MM.1S (cell line): ENCODE data around the gene KIFAP3.
"Not testable (repeated sequence)": the region's sequence is repeated elsewhere in the genome, so short reads cannot be mapped to it uniquely, and the experiment has no call there.

Experiments
- DNase-seq: peaks from one replicate; pipeline ENCODE4 v3.0.0-alpha.2; 2015
- H2AFZ ChIP-seq: fragments of 300-600 bp; sonication (generic); 2 replicates; pipeline ENCODE4 v1.6.0; 2016; ENCODE audit warnings: antibody characterized with exemption, low read length
- H3F3A ChIP-seq: fragments of 300-600 bp; sonication (generic); 2 replicates; pipeline ENCODE4 v1.6.1; 2016; ENCODE audit warnings: mild to moderate bottlenecking, antibody characterized with exemption, low read length, moderate library complexity, mixed read lengths; ENCODE audit not compliant: insufficient read depth
- H3K27ac ChIP-seq: fragments of 300-600 bp; sonication (generic); 2 replicates; pipeline ENCODE4 v1.5.1; 2016; ENCODE audit warnings: mild to moderate bottlenecking, low read length
- H3K27me3 ChIP-seq: fragments of 300-600 bp; sonication (generic); replicated peaks from 2 replicates; pipeline ENCODE4 v1.6.0; 2016; ENCODE audit warnings: low read length; ENCODE audit not compliant: insufficient read depth
- H3K36me3 ChIP-seq: fragments of 300-600 bp; sonication (generic); replicated peaks from 2 replicates; pipeline ENCODE4 v1.6.1; 2016; ENCODE audit warnings: mild to moderate bottlenecking, low read length, mixed read lengths; ENCODE audit not compliant: insufficient read depth
- H3K4me1 ChIP-seq: fragments of 300-600 bp; sonication (generic); 2 replicates; pipeline ENCODE4 v1.6.1; 2016; ENCODE audit warnings: low read length, mixed read lengths
- H3K4me2 ChIP-seq: fragments of 300-600 bp; sonication (generic); 2 replicates; pipeline ENCODE4 v1.6.0; 2016; ENCODE audit warnings: low read depth, low read length
- H3K4me3 ChIP-seq: fragments of 300-600 bp; sonication (generic); 2 replicates; pipeline ENCODE4 v1.5.1; 2016; ENCODE audit warnings: low read length, mixed read lengths
- H3K79me2 ChIP-seq: fragments of 300-600 bp; sonication (generic); 2 replicates; pipeline ENCODE4 v1.6.1; 2016; ENCODE audit warnings: mixed run types, low read length, mixed read lengths
- H3K9ac ChIP-seq: fragments of 300-600 bp; sonication (generic); 2 replicates; pipeline ENCODE4 v1.6.1; 2016; ENCODE audit warnings: low read length, mixed read lengths
- H3K9me2 ChIP-seq: fragments of 300-600 bp; sonication (generic); replicated peaks from 2 replicates; pipeline ENCODE4 v1.6.1; 2016; ENCODE audit warnings: mild to moderate bottlenecking, low read length, mixed read lengths; ENCODE audit not compliant: insufficient read depth
- H3K9me3 ChIP-seq: fragments of 300-600 bp; sonication (generic); replicated peaks from 2 replicates; pipeline ENCODE4 v1.6.1; 2016; ENCODE audit warnings: mild to moderate bottlenecking, low read length, mixed read lengths; ENCODE audit not compliant: insufficient read depth
- H4K20me1 ChIP-seq: fragments of 300-600 bp; sonication (generic); 2 replicates; pipeline ENCODE4 v1.6.1; 2016; ENCODE audit warnings: mild to moderate bottlenecking, low read length, moderate library complexity, mixed read lengths; ENCODE audit not compliant: insufficient read depth
- EZH2 ChIP-seq: fragments of 300-600 bp; sonication (generic); optimal IDR thresholded peaks from 2 replicates; pipeline ENCODE3; 2017; ENCODE audit warnings: low read depth, mild to moderate bottlenecking, antibody characterized with exemption, low read length, mixed read lengths
- EZH2phosphoT487 ChIP-seq: fragments of 300-600 bp; sonication (generic); IDR thresholded peaks from 2 replicates; pipeline ENCODE4 v1.6.1; 2018; ENCODE audit warnings: antibody characterized with exemption, low read length
- TF ChIP-seq, protein P1 (sequence below): fragments of 300-600 bp; sonication (generic); IDR thresholded peaks from 2 replicates; pipeline ENCODE4 v1.5.1; 2016; ENCODE audit warnings: antibody characterized with exemption, low read length, mixed read lengths

KIFAP3 gene

DNA sequence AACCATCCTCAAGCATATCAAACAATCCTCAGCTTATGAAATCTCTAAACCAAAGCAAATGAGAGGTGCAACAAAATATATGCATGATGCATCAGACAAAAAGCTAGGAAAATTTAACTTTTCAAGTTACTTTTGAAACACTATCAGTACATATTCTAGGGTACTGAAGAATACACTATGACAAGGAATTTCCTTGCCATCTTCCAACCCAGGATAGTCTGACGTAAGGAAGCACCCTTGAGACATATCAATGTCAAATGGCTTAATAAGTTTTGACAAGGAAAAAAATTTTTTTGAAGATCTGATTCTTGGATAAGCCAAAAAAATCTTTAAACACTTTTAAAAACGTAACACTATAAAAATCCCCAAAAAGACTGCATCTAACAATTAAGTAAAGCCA, 64.9 kb downstream of the KIFAP3 start:
- Histone ChIP-seq H3F3A (no peaks in the 10 kb centered on the region), H3K9ac (no peak overlapping the region), H3K79me2 (no peaks in the 10 kb centered on the region), H3K4me3 (no peak overlapping the region), H4K20me1 (no peaks in the 10 kb centered on the region), H3K27ac (no peak overlapping the region), H3K9me3 (no peaks in the 10 kb centered on the region), H3K4me1 (no peaks in the 10 kb centered on the region), H3K9me2 (no peaks in the 10 kb centered on the region), H3K4me2 (no peak overlapping the region), H2AFZ (no peak overlapping the region), H3K27me3 (no peaks in the 10 kb centered on the region), H3K36me3 (no peaks in the 10 kb centered on the region)
- no peak for DNase-seq
- no peak for TF ChIP-seq EZH2
- no peak for TF ChIP-seq EZH2phosphoT487

DNA sequence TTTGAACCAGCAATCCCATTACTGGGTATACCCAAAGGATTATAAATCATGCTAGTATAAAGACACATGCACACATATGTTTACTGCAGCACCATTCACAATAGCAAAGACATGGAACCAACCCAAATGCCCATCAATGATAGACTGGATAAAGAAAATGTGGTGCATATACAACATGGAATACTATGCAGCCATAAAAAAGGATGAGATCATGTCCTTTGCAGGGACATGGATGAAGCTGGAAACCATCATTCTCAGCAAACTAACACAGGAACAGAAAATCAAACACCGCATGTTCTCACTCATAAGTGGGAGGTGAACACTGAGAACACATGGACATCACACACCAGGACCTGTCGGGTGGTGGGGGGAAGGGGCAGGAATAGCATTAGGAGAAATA, 65.8 kb downstream of the KIFAP3 start:
- H3K4me3 ChIP-seq, H3K9me2 ChIP-seq, H3K27ac ChIP-seq, H3K4me2 ChIP-seq, H3K4me1 ChIP-seq, H4K20me1 ChIP-seq, H3K9ac ChIP-seq, H3K27me3 ChIP-seq, DNase-seq, H3K36me3 ChIP-seq, H2AFZ ChIP-seq, H3K79me2 ChIP-seq, H3F3A ChIP-seq, H3K9me3 ChIP-seq: not testable (repeated sequence)

DNA sequence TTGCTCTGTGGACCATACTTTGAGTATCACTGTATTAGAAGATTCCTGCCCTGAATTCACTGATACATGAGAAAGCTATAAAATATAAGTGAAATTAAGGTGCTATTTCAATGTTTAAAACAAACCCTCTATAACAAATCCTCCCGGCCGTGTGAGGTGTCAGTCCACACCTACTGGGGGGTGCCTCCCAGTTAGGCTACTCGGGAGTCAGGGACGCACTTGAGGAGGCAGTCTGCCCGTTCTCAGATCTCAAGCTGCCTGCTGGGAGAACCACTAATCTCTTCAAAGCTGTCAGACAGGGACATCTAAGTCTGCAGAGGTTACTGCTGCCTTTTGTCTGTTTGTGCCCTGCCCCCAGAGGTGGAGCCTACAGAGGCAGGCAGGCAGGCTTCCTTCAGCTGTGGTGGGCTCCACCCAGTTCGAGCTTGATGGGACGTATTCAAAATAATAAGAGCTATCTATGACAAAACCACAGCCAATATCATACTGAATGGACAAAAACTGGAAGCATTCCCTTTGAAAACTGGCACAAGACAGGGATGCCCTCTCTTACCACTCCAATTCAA, 71.1 kb downstream of the KIFAP3 start:
- H4K20me1 ChIP-seq, H3K79me2 ChIP-seq, H3K4me3 ChIP-seq, H3K4me2 ChIP-seq, H3K27me3 ChIP-seq, H3K36me3 ChIP-seq, H3K9me3 ChIP-seq, H3F3A ChIP-seq, DNase-seq, H3K4me1 ChIP-seq, H3K9me2 ChIP-seq, H3K27ac ChIP-seq, H2AFZ ChIP-seq, H3K9ac ChIP-seq: not testable (repeated sequence)

DNA sequence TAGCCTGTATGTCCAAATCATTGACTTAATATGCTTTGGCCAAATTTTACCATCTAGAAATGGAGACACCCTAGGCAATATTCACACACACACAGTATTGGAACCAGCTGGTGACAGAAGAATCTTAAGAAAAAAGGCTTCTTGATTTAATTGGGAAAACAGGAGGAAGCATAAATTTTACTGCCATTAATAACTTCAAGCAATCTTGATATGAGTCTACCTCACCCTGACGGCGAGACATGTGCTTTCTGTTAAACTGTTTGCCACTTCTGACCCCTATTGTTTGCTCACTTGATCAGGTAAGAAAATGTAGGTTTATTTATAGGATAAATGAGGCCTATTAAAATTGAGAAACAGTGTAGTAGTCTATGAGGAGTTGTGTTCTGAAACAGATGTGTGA, 73.2 kb downstream of the KIFAP3 start:
- Histone ChIP-seq H4K20me1 (no peaks in the 10 kb centered on the region), H3K4me2 (no peak overlapping the region), H3K9ac (no peak overlapping the region), H3K27me3 (no peaks in the 10 kb centered on the region), H2AFZ (no peak overlapping the region), H3K9me2 (no peaks in the 10 kb centered on the region), H3K4me1 (no peaks in the 10 kb centered on the region), H3K4me3 (no peak overlapping the region), H3K27ac (no peak overlapping the region), H3K36me3 (no peaks in the 10 kb centered on the region), H3F3A (no peaks in the 10 kb centered on the region), H3K79me2 (no peaks in the 10 kb centered on the region), H3K9me3 (no peaks in the 10 kb centered on the region)
- DNase-seq, result no peak
- TF ChIP-seq EZH2phosphoT487, result no peak
- no peak for TF ChIP-seq EZH2
- TF ChIP-seq, protein P1, sequence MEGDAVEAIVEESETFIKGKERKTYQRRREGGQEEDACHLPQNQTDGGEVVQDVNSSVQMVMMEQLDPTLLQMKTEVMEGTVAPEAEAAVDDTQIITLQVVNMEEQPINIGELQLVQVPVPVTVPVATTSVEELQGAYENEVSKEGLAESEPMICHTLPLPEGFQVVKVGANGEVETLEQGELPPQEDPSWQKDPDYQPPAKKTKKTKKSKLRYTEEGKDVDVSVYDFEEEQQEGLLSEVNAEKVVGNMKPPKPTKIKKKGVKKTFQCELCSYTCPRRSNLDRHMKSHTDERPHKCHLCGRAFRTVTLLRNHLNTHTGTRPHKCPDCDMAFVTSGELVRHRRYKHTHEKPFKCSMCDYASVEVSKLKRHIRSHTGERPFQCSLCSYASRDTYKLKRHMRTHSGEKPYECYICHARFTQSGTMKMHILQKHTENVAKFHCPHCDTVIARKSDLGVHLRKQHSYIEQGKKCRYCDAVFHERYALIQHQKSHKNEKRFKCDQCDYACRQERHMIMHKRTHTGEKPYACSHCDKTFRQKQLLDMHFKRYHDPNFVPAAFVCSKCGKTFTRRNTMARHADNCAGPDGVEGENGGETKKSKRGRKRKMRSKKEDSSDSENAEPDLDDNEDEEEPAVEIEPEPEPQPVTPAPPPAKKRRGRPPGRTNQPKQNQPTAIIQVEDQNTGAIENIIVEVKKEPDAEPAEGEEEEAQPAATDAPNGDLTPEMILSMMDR, result no peak

DNA sequence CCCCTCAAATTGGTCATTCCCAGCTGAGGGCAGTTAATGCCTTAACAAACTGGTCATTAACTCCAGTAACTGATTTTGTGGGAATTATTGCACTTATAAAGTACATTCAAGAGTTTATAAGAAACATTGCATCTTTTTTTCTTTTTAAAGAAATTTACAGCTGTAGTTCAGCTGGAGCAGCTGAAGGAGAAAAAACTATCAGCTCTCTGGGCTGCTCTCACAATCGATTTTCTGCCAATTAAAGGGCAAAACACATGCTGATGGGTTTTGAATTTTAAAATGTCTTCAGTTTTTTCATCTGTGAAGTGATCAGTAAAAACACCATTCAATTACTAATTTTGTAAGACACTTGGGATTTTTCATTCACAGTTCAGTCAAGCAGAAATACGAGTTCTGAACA, 74.7 kb downstream of the KIFAP3 start:
- Histone ChIP-seq H3K4me3 (no peak overlapping the region), H3K9me3 (no peaks in the 10 kb centered on the region), H3K4me2 (no peak overlapping the region), H3K9me2 (no peaks in the 10 kb centered on the region), H3K27me3 (no peaks in the 10 kb centered on the region), H3K9ac (no peak overlapping the region), H3K4me1 (no peaks in the 10 kb centered on the region), H3K79me2 (no peaks in the 10 kb centered on the region), H4K20me1 (no peaks in the 10 kb centered on the region), H3F3A (no peaks in the 10 kb centered on the region), H2AFZ (no peak overlapping the region), H3K36me3 (no peaks in the 10 kb centered on the region), H3K27ac (no peak overlapping the region)
- DNase-seq, result no peak
- TF ChIP-seq EZH2, result no peak
- TF ChIP-seq, protein P1, result no peak
